Kidney (tissue), 14 donors: ENCODE results near the gene PCA3. TPM values are rescaled to one million over a fixed set of nuclear protein-coding genes. Genes with fewer than 3 reads are reported as not detected.

Source experiments
- DNase-seq, 5 donors: peaks; one replicate each; pipeline ENCODE4 v3.0.0-alpha.2; 2013 to 2020
- FAIRE-seq: peaks from 2 replicates; lab custom pipeline; 2012; peaks lifted over from hg19 to GRCh38; lab: Jason Lieb, UNC
- H3K27ac ChIP-seq, 2 donors: one replicate each; pipeline ENCODE4 v1.7.0; 2013; ENCODE audit warnings: low read depth in 2 of 2, low read length in 2 of 2, inconsistent platforms in 1 of 2
- H3K27me3 ChIP-seq: one replicate; pipeline ENCODE4 v1.7.1; 2013; ENCODE audit warnings: low read length, inconsistent platforms; ENCODE audit not compliant: control insufficient read depth, insufficient read depth
- H3K36me3 ChIP-seq, 3 donors: one replicate each; pipeline versions ENCODE4 v1.7.0 to v1.7.1; 2013; ENCODE audit warnings: low read length in 3 of 3, control low read depth in 1 of 3, inconsistent platforms in 1 of 3; ENCODE audit not compliant: insufficient read depth in 3 of 3, control insufficient read depth in 2 of 3
- H3K4me1 ChIP-seq, 3 donors: one replicate each; pipeline versions ENCODE4 v1.7.0 to v1.7.1; 2013; ENCODE audit warnings: low read length in 3 of 3, inconsistent platforms in 1 of 3, low read depth in 1 of 3; ENCODE audit not compliant: control insufficient read depth in 2 of 3, insufficient read depth in 2 of 3
- H3K4me3 ChIP-seq, 3 donors: one replicate each; pipeline versions ENCODE4 v1.7.0 to v1.8.1; 2013; ENCODE audit warnings: low read length in 3 of 3, control low read depth in 1 of 3, inconsistent platforms in 1 of 3
- H3K9ac ChIP-seq, 3 donors: one replicate each; pipeline versions ENCODE4 v1.7.0 to v1.7.1; 2013; ENCODE audit warnings: low read length in 3 of 3, control low read depth in 1 of 3, inconsistent platforms in 1 of 3
- H3K9me3 ChIP-seq, 3 donors: one replicate each; pipeline versions ENCODE4 v1.7.0 to v1.7.1; 2013; ENCODE audit warnings: low read length in 3 of 3, control low read depth in 1 of 3, inconsistent platforms in 1 of 3; ENCODE audit not compliant: control insufficient read depth in 2 of 3, insufficient read depth in 1 of 3
- CTCF ChIP-seq: IDR thresholded peaks from 3 replicates; pipeline ENCODE4 v1.5.1; 2012; ENCODE audit warnings: mild to moderate bottlenecking, moderate library complexity, borderline replicate concordance; ENCODE audit not compliant: insufficient read depth; ENCODE audit errors: extremely low read depth
- intact Hi-C: fragments of 100-400 bp; cut with DNase I; formaldehyde crosslinking; loops from one replicate; pipeline ENCODE4 v1.11.1; 2022
- polyA plus RNA-seq: library from polyadenylated mRNA; stranded (reverse); fragments of 350-450 nt; fragmentation: Illumina TruSeq; extraction: RNeasy Lipid Tissue Mini Kit (QIAGEN cat#74804); gene quantifications from one replicate; pipeline ENCODE4 v1.2.3, GENCODE V29; 2014; ENCODE audit warnings: low read depth, low replicate concordance; ENCODE audit not compliant: insufficient read depth
- total RNA-seq: library from RNA; stranded (reverse); fragmentation: NEBNext Ultra II Directional; extraction: Animal tissue kit (Norgen Biotek cat#: 25700); gene quantifications from one replicate; pipeline ENCODE4 v1.2.1, GENCODE V29; 2021
- donor health status: control.
- donor health status: control.
- donor health status: control.
- donor health status: control.
- donor health status: control.
- donor health status: DM: yes; HTN: yes; CAD: no.
- donor health status: Normal renal cell carcinoma (clear cell type).

PCA3 gene
- total and polyA plus RNA-seq, 2 donors from 2014 or later, result 0.11 TPM; not detected in 1

GRCh38 chr9:76808636-76809035, 44.4 kb downstream of the PCA3 start:
- H3K4me3 ChIP-seq, result no peak overlapping the region
- H3K9ac ChIP-seq, result no peak overlapping the region
- H3K9me3 ChIP-seq, result no peaks in the 10 kb centered on the region
- no peak overlapping the region for H3K27ac ChIP-seq
- intact Hi-C loops, result loop anchor here (10.0 kb wide), 1 partner anchor 186 kb away; no protein-coding TSS in a partner anchor
- no peaks in the 10 kb centered on the region for H3K36me3 ChIP-seq
- DNase-seq, result no peak
- no peak for FAIRE-seq
- H3K27me3 ChIP-seq, result no peaks in the 10 kb centered on the region
- TF ChIP-seq CTCF, result no peak
- H3K4me1 ChIP-seq, result no peaks in the 10 kb centered on the region

DNA sequence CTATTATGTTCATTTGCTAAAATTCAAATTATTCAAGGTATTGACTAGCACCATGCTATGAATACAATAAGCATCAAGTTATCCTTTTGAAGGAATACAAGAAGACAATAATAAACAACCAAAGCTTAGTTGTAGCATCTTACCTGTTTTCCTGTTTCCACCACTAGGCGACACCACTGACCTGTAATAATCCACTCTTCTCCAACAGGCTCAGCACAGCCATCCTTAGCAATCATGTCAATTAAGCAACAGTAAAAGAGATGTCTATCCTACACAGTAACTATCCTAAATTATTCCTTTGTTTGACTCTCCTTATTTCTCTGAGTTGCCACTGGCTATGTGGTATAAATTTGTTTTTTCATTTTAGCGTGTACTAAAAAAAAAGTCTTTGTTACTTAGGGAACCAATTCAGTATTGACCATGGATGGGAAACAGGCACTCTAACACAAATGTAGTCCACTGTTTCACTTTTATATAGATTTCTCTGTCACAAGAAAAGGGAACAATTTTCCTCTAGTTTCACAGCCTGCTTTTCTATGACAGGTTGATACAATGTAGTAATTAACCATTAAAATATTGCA, 46.2 kb downstream of the PCA3 start:
- Histone ChIP-seq H3K36me3 (no peaks in the 10 kb centered on the region), H3K4me3 (no peak overlapping the region), H3K9me3 (no peaks in the 10 kb centered on the region), H3K9ac (no peak overlapping the region), H3K27ac (no peak overlapping the region), H3K27me3 (no peaks in the 10 kb centered on the region), H3K4me1 (no peaks in the 10 kb centered on the region)
- intact Hi-C loops, result no loop called here
- FAIRE-seq, result peak; percentile 92
- peak; percentile 80 for TF ChIP-seq CTCF
- DNase-seq, result peak in 4 of 5 donors; percentile 52 to 78 (median 58)

DNA sequence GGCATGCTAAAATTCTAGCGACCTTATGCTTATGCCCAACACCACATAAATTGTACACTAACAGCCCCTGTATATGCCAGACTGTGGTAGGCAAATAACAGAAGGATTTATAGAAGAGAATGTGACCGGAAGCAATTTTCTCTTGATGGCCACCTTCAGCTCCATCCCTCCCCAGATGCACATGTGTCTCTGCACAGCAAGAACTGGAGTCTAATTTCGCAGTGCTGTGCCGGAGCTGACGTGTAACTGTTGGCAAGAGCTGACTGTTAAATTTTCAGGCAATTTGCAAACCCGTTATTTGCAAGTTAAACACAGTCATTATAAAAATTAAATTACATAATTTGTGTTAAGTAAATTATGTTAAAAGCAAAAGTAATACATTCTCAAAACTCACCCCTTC, 48.4 kb downstream of the PCA3 start:
- TF ChIP-seq CTCF, result no peak

GRCh38 chr9:76817489-76817888, 53.3 kb downstream of the PCA3 start:
- no peaks in the 10 kb centered on the region for H3K4me1 ChIP-seq
- FAIRE-seq, result no peak
- peak overlapping the region; percentile 5 to 58 for H3K27ac ChIP-seq
- TF ChIP-seq CTCF, result no peak
- H3K27me3 ChIP-seq, result no peaks in the 10 kb centered on the region
- no peak overlapping the region for H3K4me3 ChIP-seq
- DNase-seq, result no peak
- H3K36me3 ChIP-seq, result no peaks in the 10 kb centered on the region
- intact Hi-C loops, result no loop called here
- no peaks in the 10 kb centered on the region for H3K9me3 ChIP-seq
- H3K9ac ChIP-seq, result no peak overlapping the region

More for the DNA sequence above, 48.4 kb downstream of the PCA3 start:
- Histone ChIP-seq H3K27me3 (no peaks in the 10 kb centered on the region), H3K9me3 (no peaks in the 10 kb centered on the region), H3K4me3 (no peak overlapping the region), H3K27ac (no peak overlapping the region), H3K9ac (no peak overlapping the region), H3K36me3 (no peaks in the 10 kb centered on the region), H3K4me1 (no peaks in the 10 kb centered on the region)
- FAIRE-seq, result no peak
- intact Hi-C loops, result no loop called here
- no peak for DNase-seq
